ENCODE measurements around the gene SNORC. TPM values are rescaled to one million over a fixed set of nuclear protein-coding genes. Genes with fewer than 3 reads are reported as not detected.

The SNORC gene
- 4.2 to 8.2 TPM (median 6.8 TPM) in 5 replicates for total RNA-seq (2022; extraction: Qiagen RNA extraction)

GRCh38 chr2:232870018-232870765 lies at the start of gene SNORC:
TSS of gene SNORC (plus strand) at chr2:232870264. CDS start at chr2:232870342, 78 bp downstream.

Other genes starting within 250 kb of the SNORC start
- 3.5 to 5.1 TPM (median 4.9 TPM) in 5 replicates for gene EFHD1, start 236.7 kb upstream of the SNORC start, total RNA-seq (2022; extraction: Qiagen RNA extraction)
- 24.5 to 34.2 TPM (median 29.1 TPM) in 5 replicates for gene GIGYF2, start 172.9 kb upstream of the SNORC start, total RNA-seq (2022; extraction: Qiagen RNA extraction)
- not detected in 5 replicates for gene KCNJ13, start 93.7 kb upstream of the SNORC start, total RNA-seq (2022; extraction: Qiagen RNA extraction)
- 12.6 to 17.0 TPM (median 14.6 TPM) in 5 replicates for gene NGEF, start 143.0 kb downstream of the SNORC start, total RNA-seq (2022; extraction: Qiagen RNA extraction)
- not detected in 5 replicates for gene NEU2, start 162.4 kb downstream of the SNORC start, total RNA-seq (2022; extraction: Qiagen RNA extraction)
- 0.40 to 0.70 TPM (median 0.62 TPM) in 5 replicates for gene INPP5D, start 190.1 kb downstream of the SNORC start, total RNA-seq (2022; extraction: Qiagen RNA extraction)